HG02970 (cell line): ENCODE data around the gene SGSM2.

Source experiments
- ATAC-seq: cut with Tn5 transposase; IDR thresholded peaks from one replicate; pipeline ENCODE4 v1.9.1; 2021; ENCODE audit warnings: mild to moderate bottlenecking, moderate library complexity, moderate number of reproducible peaks; ENCODE audit not compliant: unreplicated experiment, low FRiP score

SGSM2 gene

DNA sequence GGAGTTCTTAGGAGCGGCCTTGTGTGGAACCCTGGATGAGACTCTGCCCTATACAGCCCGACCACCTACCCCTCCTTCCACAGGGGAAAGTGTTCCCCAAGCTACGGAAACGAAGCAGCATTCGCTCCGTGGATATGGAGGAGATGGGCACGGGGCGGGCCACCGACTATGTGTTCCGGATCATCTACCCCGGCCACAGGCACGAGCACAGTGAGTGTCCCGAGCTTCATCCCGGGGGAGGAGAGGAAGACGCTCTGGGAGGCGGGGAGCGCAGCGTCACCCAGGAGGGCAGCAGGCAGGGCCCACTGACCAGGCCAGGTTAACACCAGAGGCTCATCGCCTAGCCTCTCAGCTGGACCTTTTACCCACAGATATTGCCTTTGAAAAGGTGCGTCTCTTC lies 27.8 kb downstream of the SGSM2 start:
- no peak for ATAC-seq

DNA sequence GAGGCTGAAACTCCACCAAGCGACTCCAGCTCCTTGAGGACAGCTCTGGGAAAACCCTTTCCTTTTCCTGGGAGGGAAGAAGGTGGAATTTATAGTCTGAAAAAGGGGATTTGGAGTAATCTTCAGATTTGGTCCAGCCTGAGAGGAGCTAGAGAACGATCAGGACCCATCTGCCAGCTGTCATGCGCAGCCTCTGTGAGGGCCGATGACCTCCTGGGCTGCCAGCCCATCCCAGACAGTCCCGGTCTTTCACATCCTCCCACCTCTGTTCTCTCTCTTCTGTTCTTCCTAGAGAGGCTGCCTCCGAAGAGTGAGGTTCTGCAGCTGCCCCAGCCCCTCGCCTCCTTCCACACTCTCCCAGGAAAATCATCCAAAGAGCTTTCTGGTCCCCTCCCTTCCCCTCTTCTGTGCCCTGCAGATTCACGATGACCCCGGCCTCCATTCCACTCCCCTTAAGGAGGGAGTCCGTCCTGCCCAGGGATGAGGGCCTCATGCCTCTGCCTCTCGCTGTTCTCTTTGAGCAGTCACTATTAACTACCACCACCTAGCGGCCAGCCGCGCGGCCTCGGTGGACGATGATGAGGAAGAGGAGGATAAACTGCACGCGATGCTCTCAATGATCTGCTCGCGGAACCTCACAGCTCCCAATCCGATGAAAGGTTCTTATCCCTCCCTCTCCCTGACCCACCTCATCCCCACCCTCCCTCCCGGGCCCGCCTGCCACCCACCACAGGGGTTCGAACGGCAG lies 29.6 kb downstream of the SGSM2 start:
- no peak for ATAC-seq

DNA sequence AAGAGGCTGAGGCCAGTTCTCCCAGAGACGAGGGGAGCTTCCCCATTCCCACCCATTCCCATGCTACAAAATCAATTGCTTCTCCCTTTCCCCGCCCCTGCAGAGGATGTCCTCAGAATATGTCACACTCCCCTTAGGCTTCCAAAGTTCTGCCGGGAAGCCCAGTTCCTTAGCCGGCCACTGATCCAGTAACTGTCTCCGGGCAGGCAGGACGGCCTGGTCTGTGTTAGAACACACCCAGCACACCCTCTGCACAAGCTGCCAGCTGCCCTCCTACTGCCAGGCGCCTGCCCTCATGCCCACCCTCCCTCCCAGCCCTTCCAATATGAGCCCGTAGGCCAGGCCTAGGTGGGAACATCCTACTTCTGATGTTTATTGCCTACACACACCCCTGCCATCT lies 31.1 kb downstream of the SGSM2 start:
- ATAC-seq = no peak

DNA sequence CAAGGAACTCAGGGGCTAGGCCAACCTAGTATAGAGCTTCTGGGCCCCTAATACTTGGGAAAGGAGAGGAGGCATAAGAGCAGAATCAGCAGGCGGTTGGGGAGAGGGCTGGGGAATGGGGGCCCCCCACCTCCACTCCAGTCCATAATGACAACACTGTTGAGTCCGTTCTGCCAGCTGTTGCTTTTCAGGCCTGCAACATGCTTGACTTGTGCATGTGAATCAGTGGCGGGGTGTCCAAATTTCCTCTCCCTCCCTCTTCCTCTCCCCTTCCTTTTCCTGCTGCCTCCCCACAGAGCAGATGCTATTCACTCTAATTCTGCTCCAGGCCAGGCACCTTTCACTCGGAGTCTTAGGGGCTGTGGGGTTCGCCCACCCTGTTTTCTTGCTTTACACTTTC lies 31.7 kb downstream of the SGSM2 start:
- ATAC-seq = no peak

DNA sequence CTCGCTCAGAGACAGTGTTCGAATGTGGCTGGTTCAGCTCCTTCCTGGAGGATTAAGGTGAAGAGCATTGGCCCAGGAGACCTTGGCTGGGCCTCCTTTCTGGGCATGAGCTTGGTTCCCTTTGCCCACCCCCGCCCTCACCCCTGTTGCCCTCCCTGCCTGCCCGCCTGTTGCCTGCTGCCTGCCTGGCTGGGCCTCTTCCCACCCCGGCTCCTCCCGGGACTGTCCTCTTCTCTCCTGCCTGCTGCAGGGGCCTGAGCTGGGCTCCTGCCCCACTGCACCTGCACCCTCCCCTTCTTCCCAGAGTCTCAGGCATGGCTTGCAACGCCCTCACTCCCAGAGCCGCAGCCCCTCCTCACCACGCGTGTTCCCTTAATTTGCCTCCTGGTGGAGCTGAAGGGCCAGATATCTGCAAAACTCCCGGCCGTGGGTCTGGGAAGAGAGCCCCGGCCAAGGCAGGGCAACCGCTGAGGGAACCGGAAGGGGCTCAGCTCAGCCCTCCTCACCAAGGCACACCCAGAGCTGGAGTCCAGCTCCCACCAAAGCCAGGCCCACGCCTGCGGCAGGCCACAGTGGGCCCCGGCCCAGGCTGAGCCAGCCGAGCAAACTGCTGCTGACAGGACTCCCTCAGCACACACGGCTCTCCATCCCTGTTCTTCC lies 32.4 kb downstream of the SGSM2 start:
- ATAC-seq = no peak

DNA sequence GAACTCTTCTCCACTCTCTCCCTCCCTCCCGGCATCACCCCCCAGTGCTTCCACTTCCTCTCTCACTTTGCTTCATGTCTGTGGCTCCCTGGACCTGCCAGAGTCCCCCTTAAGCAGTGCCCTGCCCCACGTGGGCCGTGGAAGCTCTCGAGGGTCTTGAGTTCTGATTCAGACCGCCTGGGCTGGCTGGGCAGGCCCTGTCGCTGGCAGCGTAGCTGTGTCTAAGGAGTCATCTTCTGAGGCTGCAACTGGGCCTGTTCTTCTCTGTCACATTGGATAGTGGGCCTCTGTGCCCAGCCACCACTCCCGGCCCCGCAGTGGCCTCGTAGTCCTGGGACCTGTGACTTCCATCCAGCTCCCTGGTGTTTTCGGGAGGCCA lies 32.9 kb downstream of the SGSM2 start:
- no peak for ATAC-seq

DNA sequence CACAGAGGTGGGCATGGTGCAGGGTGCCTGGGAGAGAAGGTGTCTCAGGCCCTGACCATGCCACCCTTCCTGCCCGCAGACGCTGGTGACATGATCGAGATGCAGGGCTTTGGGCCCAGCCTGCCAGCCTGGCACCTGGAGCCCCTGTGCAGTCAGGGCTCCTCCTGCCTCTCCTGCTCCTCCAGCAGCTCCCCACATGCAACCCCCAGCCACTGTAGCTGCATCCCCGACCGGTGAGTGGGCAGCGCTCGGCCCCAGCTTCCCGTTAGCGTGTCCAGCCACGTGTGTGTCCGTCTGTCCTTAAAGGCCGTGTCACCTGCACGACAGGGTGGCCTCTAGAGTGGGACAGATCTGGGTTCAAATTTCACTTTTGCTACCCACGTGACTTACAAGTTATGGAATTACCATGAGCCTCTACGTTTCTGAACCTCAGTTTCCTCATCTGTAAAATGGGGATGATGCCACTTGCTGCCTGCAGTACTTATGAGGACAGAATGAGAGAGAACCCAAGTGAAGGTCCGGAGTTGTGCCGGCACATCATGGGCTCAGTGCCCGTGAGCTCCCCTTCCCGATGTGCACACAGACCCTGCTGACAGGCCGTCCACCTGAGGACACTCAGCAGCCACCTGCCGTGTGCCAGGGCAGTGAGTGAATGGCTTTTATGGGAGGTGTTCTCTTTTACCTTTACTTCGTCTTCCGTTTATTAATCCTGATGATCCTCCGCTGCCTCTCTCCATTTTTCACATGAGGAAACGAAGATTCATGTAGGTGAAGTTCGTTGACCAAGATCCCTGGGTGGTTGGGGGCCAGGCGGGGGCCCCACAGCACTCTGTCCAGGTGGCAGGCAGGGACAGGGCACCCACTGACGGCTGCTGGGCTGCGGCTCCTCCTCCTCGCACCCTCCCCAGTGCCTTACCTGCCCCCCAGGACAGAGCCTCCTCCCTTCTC lies 34.2 kb downstream of the SGSM2 start:
- no peak for ATAC-seq

DNA sequence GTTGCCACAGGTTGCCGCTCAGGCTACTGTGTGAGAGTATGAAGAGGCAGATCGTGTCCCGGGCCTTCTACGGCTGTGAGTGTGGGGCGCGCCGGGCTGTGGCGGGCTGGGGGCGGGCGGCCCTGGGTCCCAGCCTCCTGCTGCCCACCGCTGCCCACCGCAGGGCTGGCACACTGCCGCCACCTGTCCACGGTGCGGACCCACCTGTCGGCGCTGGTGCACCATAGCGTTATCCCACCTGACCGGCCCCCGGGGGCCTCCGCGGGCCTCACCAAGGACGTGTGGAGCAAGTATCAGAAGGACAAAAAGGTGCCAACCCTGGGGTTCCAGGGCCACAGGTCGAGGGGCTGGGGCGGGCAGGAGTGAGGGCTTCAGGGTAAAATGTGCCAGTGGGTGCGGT lies 34.9 kb downstream of the SGSM2 start:
- no peak for ATAC-seq

DNA sequence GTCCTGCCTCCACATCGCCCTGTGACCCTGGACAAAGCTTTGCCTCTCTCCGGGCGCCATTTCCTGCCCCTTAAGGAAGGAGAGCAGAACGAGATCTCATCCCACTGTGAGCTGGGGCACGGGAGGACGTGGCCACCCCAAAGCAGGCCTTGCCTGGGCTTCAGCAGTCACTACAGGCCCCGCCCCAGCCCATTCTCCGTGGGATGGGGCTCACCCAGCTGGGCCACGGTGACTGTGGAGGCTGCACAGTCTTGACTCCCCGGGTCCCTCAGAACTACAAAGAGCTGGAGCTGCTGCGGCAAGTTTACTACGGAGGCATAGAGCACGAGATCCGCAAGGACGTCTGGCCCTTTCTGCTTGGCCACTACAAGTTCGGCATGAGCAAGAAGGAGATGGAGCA lies 35.4 kb downstream of the SGSM2 start:
- no peak for ATAC-seq

DNA sequence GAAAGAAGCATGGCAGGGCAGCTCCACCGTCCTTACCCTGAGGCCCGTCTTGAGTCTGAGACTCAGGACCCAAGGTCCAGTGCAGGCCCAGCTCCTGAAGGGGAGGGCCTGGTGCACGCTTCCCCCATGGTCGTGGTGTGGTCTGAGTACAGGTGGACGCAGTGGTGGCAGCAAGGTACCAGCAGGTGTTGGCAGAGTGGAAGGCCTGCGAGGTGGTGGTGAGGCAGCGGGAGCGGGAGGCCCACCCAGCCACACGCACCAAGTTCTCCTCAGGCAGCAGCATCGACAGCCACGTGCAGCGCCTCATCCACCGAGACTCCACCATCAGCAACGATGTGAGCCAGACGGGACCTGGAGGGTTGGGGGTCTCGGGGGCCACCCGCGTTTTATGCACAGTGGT lies 35.9 kb downstream of the SGSM2 start:
- no peak for ATAC-seq

DNA sequence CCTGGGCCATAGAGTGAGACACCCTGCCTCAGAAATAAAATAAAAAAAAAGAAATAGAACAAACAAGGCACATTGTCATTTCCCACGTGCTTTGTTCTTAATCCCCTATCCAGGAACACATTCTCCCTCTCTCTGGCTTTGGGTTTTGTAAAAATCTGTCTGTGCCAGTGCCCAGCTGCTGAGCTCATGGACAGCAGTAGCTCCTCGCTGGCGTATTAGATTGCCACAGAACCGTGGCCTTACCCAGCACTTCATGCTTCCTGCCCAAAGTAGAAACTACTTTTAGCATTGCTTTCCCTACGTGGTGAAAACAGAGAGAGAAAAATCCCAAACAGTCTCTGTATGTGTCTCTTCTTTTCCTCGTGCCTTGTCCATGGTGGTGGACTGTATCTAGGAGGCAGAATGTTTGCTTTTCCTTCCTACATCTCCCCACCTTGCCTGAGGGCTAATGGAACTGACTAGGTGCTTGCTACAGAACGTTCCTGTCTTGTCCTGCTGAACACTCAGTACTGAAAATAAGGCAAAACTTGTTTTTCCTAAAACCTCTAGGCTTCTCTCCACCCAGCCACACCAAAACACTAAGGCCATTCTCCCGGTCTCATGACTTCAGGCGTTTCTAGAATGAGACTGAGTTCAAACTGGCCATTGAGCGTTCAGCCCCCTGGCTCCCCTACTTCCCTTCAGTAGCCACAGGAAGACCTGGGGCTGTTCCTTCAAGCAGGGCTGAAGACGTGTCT lies 37.4 kb downstream of the SGSM2 start:
- ATAC-seq = no peak

DNA sequence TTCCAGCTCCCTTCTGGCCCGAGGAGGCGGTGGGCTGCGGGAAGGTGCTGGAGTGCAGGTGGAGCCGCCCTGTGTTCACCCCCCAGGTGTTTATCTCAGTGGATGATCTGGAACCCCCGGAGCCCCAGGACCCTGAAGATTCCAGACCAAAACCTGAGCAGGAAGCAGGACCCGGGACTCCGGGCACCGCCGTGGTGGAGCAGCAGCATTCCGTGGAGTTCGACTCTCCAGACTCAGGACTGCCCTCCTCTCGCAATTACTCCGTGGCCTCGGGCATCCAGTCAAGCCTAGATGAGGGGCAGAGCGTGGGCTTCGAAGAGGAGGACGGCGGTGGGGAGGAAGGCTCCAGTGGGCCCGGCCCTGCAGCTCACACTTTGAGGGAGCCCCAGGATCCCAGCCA lies 38.1 kb downstream of the SGSM2 start:
- ATAC-seq = no peak

DNA sequence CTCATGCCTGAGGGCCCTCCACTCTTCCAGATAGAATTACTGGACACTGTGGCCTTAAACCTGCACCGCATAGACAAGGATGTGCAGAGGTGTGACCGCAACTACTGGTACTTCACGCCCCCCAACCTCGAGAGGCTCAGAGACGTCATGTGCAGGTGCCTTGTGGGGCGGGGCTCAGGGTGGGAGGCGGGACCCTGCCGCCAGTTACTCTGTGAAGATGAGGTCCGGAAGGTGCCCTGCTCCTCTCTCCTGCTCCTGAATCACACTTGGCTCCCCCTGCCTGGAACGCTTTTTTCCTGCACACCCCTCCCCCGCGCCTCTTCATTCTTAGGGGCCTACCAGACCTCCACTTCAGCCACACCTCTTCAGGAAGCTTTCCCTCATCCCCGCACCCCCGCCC lies 38.8 kb downstream of the SGSM2 start:
- ATAC-seq = no peak

DNA sequence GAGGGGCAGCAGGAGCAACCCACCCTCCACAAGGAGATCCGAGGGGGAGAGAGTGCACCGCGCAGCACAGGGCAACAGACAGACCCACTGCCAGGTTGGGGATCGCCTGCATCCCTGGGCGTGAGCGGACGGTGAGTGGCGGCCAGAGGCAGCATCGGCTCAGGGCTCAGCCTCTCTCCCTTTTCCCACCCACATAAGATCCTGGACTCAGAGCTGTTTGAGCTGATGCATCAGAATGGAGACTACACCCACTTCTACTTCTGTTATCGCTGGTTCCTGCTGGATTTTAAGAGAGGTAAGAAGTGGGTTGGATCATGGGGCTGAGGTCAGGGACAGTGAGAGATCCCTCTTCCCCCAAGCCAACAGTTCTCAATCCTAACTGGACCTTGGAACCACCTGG lies 40.4 kb downstream of the SGSM2 start:
- no peak for ATAC-seq

DNA sequence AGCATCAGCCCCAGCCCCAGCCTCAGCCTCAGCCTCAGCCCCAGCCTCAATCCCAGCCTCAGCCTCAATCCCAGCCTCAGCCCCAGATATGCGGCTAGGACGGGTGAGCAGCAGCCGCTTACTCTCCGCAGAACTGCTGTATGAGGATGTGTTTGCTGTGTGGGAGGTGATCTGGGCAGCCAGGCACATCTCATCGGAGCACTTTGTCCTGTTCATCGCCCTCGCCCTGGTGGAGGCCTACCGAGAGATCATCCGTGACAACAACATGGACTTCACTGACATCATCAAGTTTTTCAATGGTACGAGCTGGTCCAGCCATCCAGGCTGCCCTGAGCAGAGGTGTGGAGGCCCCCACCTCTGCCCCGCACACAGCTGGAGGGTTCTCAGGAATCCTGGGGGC lies 41.6 kb downstream of the SGSM2 start:
- no peak for ATAC-seq

DNA sequence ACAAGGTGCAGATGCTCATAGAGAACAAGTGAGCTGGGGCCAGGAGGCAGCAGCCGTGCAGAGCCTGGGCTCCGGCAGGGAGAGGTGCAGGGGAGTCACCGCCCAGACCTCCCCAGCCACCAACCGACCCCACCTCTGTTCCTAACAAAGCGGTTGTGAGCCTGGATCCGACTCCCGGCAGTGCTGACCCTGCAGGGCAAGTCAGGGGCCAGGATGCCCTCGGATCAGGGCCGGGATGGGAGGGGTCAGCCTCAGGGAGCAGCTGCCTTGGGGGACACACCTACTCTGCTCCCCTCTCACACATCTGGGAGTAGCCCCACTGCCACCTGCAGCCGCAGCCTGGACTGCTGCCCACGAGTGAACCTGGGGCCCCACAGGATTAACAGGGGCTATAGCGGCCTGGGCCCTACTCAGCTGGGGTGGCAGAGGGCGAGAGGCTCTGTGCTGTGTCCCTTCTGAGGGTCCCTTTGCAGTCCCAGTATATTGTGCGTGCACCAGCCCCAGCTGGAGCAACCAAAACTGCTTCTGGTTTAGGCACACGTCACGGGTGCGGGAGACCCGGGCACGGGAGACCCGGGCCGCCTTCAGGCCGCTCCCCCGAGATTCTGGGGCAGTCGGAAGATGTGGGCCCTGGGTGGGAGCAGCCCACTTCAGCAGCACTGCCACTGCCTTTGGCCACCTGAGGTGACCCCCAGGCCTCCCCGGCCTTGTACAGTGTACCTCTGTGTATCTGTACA lies 42.4 kb downstream of the SGSM2 start:
- ATAC-seq = no peak

DNA sequence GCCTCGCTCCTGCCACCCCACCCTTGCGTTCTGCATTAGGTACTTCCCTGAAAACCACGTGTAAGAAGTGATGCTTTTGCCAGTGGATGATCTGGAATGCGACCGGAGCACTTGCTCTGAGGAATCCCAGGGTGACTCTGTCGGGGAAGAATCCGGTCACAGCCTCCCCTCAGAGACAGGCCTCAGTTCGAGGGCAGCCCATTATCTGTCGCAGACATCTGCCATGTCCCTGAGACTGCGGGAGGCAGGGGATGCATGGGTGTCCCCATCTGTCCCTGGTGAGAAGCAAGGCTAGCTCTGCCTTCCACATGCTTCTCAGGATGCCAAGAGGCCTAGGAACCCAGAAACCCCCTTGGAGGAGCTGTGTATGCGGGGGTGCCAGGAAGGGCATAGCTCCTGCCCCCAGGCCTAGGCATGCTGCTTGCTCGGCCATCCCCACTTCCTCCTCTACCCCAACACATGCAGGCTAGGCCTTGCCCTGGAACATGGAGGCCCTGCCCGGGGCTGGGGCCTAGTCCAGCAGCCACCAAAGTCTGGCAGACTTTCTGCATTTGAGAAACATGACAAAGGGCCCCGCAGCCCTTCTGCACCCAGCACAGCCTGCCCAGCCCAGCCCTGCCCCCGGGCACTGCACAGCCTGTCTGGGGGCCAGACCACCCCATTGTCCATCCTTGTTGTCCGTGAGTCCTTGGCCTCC lies 43.1 kb downstream of the SGSM2 start:
- ATAC-seq = no peak

DNA sequence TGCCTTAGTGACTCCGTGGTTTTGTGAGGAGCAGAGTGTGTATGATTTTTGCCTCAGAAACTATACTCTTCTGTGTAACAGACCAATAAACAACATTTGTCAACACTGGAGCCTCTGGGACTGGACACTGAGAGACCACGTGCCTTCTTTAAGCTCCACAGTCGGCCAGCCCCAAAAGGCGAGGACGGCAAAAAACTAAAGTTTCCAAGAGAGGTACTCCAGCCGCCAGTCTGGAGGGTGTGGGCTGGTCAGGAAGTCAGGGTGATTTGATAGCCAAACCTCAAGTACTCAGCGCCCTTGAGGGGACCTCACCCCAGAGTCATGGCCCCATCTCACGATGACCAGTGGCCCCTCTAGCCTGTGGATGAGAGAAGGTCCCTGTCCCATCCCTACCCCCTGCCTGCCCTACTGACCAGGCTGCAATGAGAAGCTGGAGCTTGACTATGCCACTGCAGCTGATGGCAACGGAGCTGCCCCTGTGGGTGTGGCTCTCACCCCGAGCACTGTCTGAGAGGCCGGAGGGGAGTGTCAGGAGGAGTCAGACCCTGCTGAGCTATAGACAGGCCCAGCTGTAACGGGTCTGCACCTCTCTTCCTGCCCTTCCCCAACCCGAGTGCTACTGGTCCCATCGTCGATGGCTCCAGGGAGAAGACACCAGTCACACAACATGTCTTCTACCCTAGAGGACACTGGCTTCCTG lies 43.8 kb downstream of the SGSM2 start:
- ATAC-seq = no peak

DNA sequence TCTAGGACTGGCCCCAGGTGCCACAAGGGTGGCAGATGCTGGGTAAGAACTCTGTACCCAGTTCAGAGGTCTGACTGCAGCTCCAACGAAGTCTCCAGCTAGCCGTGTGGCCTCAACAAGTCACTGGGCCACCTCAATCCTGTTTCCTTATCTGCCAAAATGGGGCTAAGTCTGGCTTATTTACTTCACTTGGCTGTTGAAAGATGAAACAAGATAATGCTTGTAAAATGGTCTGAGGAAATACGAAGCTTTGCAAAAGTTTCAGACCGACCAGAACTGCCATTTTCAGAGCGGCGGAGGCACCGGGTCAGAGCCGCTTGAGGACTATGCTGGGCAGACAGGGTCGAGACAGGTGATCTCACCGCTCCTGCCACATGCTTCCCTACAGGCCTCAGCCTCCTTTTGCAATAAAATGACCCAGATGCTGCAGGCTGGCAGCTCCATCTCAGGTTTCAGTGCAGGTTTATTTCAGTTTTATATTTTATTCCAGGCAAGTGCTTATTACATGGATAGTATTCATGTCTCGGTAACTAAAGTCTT lies 46.4 kb downstream of the SGSM2 start:
- no peak for ATAC-seq
